Endothelial cell of umbilical vein (primary cell): Measurements from ENCODE around the gene TJP3. TPM values are rescaled to one million over a fixed set of nuclear protein-coding genes. Genes with fewer than 3 reads are reported as not detected.

Experiments
- BruUV-seq: library from RNA; stranded (reverse); fragments of 400-500 nt; replicated peaks from 2 replicates; lab custom pipeline; 2021; lab: Mats Ljungman, UMichigan
- CTCF ChIA-PET: fragments of 300-600, 350-600 bp; sonication (Branson Sonifier 250); formaldehyde crosslinking; loops from one replicate; lab custom pipeline; 2021; ENCODE audit warnings: antibody characterized with exemption, inconsistent platforms; lab: Charles Lee
- POLR2A ChIA-PET: fragments of 300-600, 350-600 bp; sonication (Branson Sonifier 250); formaldehyde crosslinking; loops from one replicate; lab custom pipeline; 2021; ENCODE audit warnings: antibody characterized with exemption, inconsistent platforms; lab: Charles Lee
- DNase-seq: peaks from one replicate; pipeline ENCODE4 v3.0.0-alpha.2; 2011; ENCODE audit warnings: low read depth, low spot score
- FAIRE-seq: peaks from 2 replicates; lab custom pipeline; 2011; peaks lifted over from hg19 to GRCh38; lab: Jason Lieb, UNC
- H2AFZ ChIP-seq: 2 replicates; pipeline ENCODE4 v1.6.0; 2012; ENCODE audit warnings: low read depth, low read length, control low read depth, inconsistent platforms
- H3K27ac ChIP-seq: 2 replicates; pipeline ENCODE4 v1.5.1; 2011; ENCODE audit warnings: low read depth, mild to moderate bottlenecking, control low read depth, low read length, moderate library complexity; ENCODE audit not compliant: insufficient read depth
- H3K27me3 ChIP-seq, 2 experiments: 2 replicates each; pipeline versions ENCODE4 v1.6.0 to v1.6.1; 2011; ENCODE audit warnings: low read length in 2 of 2, mixed read lengths in 1 of 2; ENCODE audit not compliant: control insufficient read depth in 2 of 2, insufficient read depth in 2 of 2
- H3K36me3 ChIP-seq, 2 experiments: 2 replicates in 1 of 2; 3 replicates in 1 of 2; pipeline ENCODE4 v1.5.1; 2011; ENCODE audit warnings: low read length in 2 of 2, mild to moderate bottlenecking in 1 of 2, moderate library complexity in 1 of 2; ENCODE audit not compliant: control insufficient read depth in 2 of 2, insufficient read depth in 2 of 2; ENCODE audit errors: extremely low read depth in 1 of 2
- H3K4me1 ChIP-seq: 3 replicates; pipeline ENCODE4 v1.5.1; 2011; ENCODE audit warnings: mild to moderate bottlenecking, low read length; ENCODE audit not compliant: control insufficient read depth, insufficient read depth; ENCODE audit errors: extremely low read depth
- H3K4me2 ChIP-seq: 2 replicates; pipeline ENCODE4 v1.6.1; 2011; ENCODE audit warnings: low read length, control low read depth, mixed read lengths; ENCODE audit not compliant: insufficient read depth
- H3K4me3 ChIP-seq, 3 experiments: fragments of 200-600 bp in 1 of 3; sonication (generic), shearing (Covaris generic) in 1 of 3; replicated peaks in 1 of 3; 2 replicates each; pipeline ENCODE4 v1.5.1; 2011 to 2016; ENCODE audit warnings: control low read depth in 3 of 3, low read length in 3 of 3, mild to moderate bottlenecking in 2 of 3, inconsistent platforms in 1 of 3, low read depth in 1 of 3, moderate library complexity in 1 of 3; ENCODE audit not compliant: insufficient read depth in 1 of 3
- H3K79me2 ChIP-seq: 2 replicates; pipeline ENCODE4 v1.6.0; 2012; ENCODE audit warnings: low read length, inconsistent platforms; ENCODE audit not compliant: control insufficient read depth, insufficient read depth
- H3K9ac ChIP-seq: replicated peaks from 2 replicates; pipeline ENCODE3; 2011; ENCODE audit warnings: low read length, control low read depth; ENCODE audit not compliant: insufficient read depth; ENCODE audit errors: extremely low read depth
- H3K9me1 ChIP-seq: replicated peaks from 3 replicates; pipeline ENCODE4 v1.6.0; 2011; ENCODE audit warnings: mild to moderate bottlenecking, low read length; ENCODE audit not compliant: control insufficient read depth, insufficient read depth; ENCODE audit errors: extremely low read depth
- H3K9me3 ChIP-seq: replicated peaks from 2 replicates; pipeline ENCODE4 v1.5.1; 2012; ENCODE audit warnings: low read length, inconsistent platforms; ENCODE audit not compliant: control insufficient read depth, insufficient read depth
- H4K20me1 ChIP-seq: replicated peaks from 2 replicates; pipeline ENCODE3; 2011; ENCODE audit warnings: mild to moderate bottlenecking, low read length; ENCODE audit not compliant: control insufficient read depth, insufficient read depth; ENCODE audit errors: extremely low read depth
- CTCF ChIP-seq, 2 donors: IDR thresholded peaks; 1 replicate in 1 of 2; 2 replicates in 1 of 2; pipeline ENCODE4 v1.5.1; 2011; ENCODE audit warnings: low read length in 2 of 2, mild to moderate bottlenecking in 2 of 2, moderate library complexity in 2 of 2, control low read depth in 1 of 2, inconsistent platforms in 1 of 2, low read depth in 1 of 2; ENCODE audit not compliant: insufficient read depth in 1 of 2; ENCODE audit errors: extremely low read depth in 1 of 2
- FOS ChIP-seq: IDR thresholded peaks from 2 replicates; pipeline ENCODE4 v1.6.1; 2011; ENCODE audit warnings: mild to moderate bottlenecking, low read length, moderate library complexity, borderline replicate concordance; ENCODE audit not compliant: insufficient read depth
- JUN ChIP-seq: IDR thresholded peaks from 2 replicates; pipeline ENCODE4 v1.6.1; 2011; ENCODE audit warnings: borderline replicate concordance, low read depth; ENCODE audit not compliant: insufficient read length, insufficient read depth
- POLR2A ChIP-seq: IDR thresholded peaks from 2 replicates; pipeline ENCODE4 v1.6.1; 2012; ENCODE audit warnings: low read depth, mild to moderate bottlenecking, control low read depth, low read length
- dilution Hi-C: fragments of 300-500 bp; cut with MboI; formaldehyde crosslinking; loops from one replicate; pipeline ENCODE4 v1.15.0; 2019; ENCODE audit warnings: low sequenced_read_pairs; ENCODE audit not compliant: extremely low pct_ligation_motif_present
- intact Hi-C: fragments of 100-400 bp; cut with micrococcal nuclease; formaldehyde crosslinking; loops from one replicate; pipeline ENCODE4 v1.10.0; 2022
- polyA plus RNA-seq, 4 experiments: library from polyadenylated mRNA; depleted of rRNA in 3 of 4; stranded (reverse) in 3 of 4; unstranded in 1 of 4; fragments of >200 nt; gene quantifications; 2 replicates each; pipeline versions ENCODE4 v1.2.1 to v1.2.3, GENCODE V29; 2011 to 2012; ENCODE audit warnings: missing spikeins in 1 of 4
- total RNA-seq: library from RNA; stranded (reverse); gene quantifications from 2 replicates; pipeline ENCODE4 v1.2.3, GENCODE V29; 2021

Gene TJP3
- total and polyA plus RNA-seq, 2 donors (not counting 3 experiments of a cell fraction or from before 2014, with no cell fraction given): 0.10 TPM; not detected in 1

GRCh38 chr19:3734310-3734600, 26.1 kb downstream of the TJP3 start:
- BruUV-seq: no TSS peak
- DNase-seq: no peak
- dilution Hi-C loops: no loop called here

More at GRCh38 chr19:3734310-3734600, 26.1 kb downstream of the TJP3 start:
- intact Hi-C loops: no loop called here
- FAIRE-seq: no peak
- Histone ChIP-seq H3K9me1 (no peaks in the 10 kb centered on the region), H3K4me1 (no peaks in the 10 kb centered on the region), H3K27ac (no peak overlapping the region), H4K20me1 (no peaks in the 10 kb centered on the region), H3K27me3 (no peaks in the 10 kb centered on the region), H3K79me2 (no peaks in the 10 kb centered on the region), H3K9ac (no peak overlapping the region), H2AFZ (no peak overlapping the region), H3K9me3 (no peaks in the 10 kb centered on the region), H3K4me3 (no peak overlapping the region), H3K4me2 (no peak overlapping the region), H3K36me3 (no peaks in the 10 kb centered on the region)
- ChIA-PET POLR2A (no interaction called here), CTCF (no interaction called here)
- no peak for TF ChIP-seq FOS
- TF ChIP-seq POLR2A: no peak
- TF ChIP-seq JUN: no peak
- no peak for TF ChIP-seq CTCF (IDR thresholded peaks at IDR 0.05; ENCODE audit: extremely low read depth in 1 of 2, insufficient read depth in 1 of 2, low read depth in 1 of 2, low read length in 2 of 2)
